ENCODE measurements around the gene SLC5A2.
A peak's percentile ranks its signal among the peaks of the same experiment; 100 is the strongest.

Gene SLC5A2

GRCh38 chr16:31465788-31466370, 17.0 kb upstream of the SLC5A2 start:
- TF ChIP-seq CTCF (IDR thresholded peaks at IDR 0.05; ENCODE audit: low read depth, low read length, poor library complexity, severe bottlenecking): no peak
- no peak for TF ChIP-seq EZH2phosphoT487 (IDR thresholded peaks at IDR 0.05; ENCODE audit: borderline replicate concordance, low read length)
- H3K27ac ChIP-seq (ENCODE audit: low read depth, low read length): no peak overlapping the region
- H3K79me2 ChIP-seq (ENCODE audit: control insufficient read depth, low read length): no peaks in the 10 kb centered on the region
- no peaks in the 10 kb centered on the region for H3K9me2 ChIP-seq (replicated peaks; ENCODE audit: control insufficient read depth, low read length)
- no peak overlapping the region for H3K4me2 ChIP-seq (ENCODE audit: low read length)
- H4K20me1 ChIP-seq (ENCODE audit: control insufficient read depth, insufficient read depth, low read depth, low read length): no peaks in the 10 kb centered on the region
- H3K4me3 ChIP-seq (ENCODE audit: low read length): no peak overlapping the region
- no peaks in the 10 kb centered on the region for H3K36me3 ChIP-seq (ENCODE audit: control insufficient read depth, low read length)
- no peaks in the 10 kb centered on the region for H3K27me3 ChIP-seq (ENCODE audit: control insufficient read depth, low read length)
- no peaks in the 10 kb centered on the region for H3F3A ChIP-seq (ENCODE audit: control insufficient read depth, insufficient read depth)
- peaks cover 10% of the 10 kb centered on the region for H3K4me1 ChIP-seq (ENCODE audit: control insufficient read depth, low read length)
- H3K9me3 ChIP-seq (ENCODE audit: control insufficient read depth, insufficient read depth, low read length): no peaks in the 10 kb centered on the region

- no peak for TF ChIP-seq EZH2phosphoT487 (IDR thresholded peaks at IDR 0.05; ENCODE audit: borderline replicate concordance, low read length)
- TF ChIP-seq CTCF (IDR thresholded peaks at IDR 0.05; ENCODE audit: low read depth, low read length, poor library complexity, severe bottlenecking): no peak
- H3K27me3 ChIP-seq (ENCODE audit: control insufficient read depth, low read length): no peaks in the 10 kb centered on the region
- H3K79me2 ChIP-seq (ENCODE audit: control insufficient read depth, low read length): no peaks in the 10 kb centered on the region
- H3K4me3 ChIP-seq (ENCODE audit: low read length): no peak overlapping the region
- no peak overlapping the region for H3K4me2 ChIP-seq (ENCODE audit: low read length)
- no peaks in the 10 kb centered on the region for H3F3A ChIP-seq (ENCODE audit: control insufficient read depth, insufficient read depth)
- H3K4me1 ChIP-seq (ENCODE audit: control insufficient read depth, low read length): peaks cover 10% of the 10 kb centered on the region
- H3K27ac ChIP-seq (ENCODE audit: low read depth, low read length): no peak overlapping the region
- H3K9me3 ChIP-seq (ENCODE audit: control insufficient read depth, insufficient read depth, low read length): no peaks in the 10 kb centered on the region
- no peaks in the 10 kb centered on the region for H3K36me3 ChIP-seq (ENCODE audit: control insufficient read depth, low read length)
- H4K20me1 ChIP-seq (ENCODE audit: control insufficient read depth, insufficient read depth, low read depth, low read length): no peaks in the 10 kb centered on the region
- no peaks in the 10 kb centered on the region for H3K9me2 ChIP-seq (replicated peaks; ENCODE audit: control insufficient read depth, low read length)
Observed at GRCh38 chr16:31466381-31466841, 16.5 kb upstream of the SLC5A2 start.

GRCh38 chr16:31467151-31467773, 15.7 kb upstream of the SLC5A2 start:
- H3K4me2 ChIP-seq (ENCODE audit: low read length): peak overlapping the region; percentile 37
- H3K4me1 ChIP-seq (ENCODE audit: control insufficient read depth, low read length): peaks cover 10% of the 10 kb centered on the region

More at GRCh38 chr16:31467151-31467773, 15.7 kb upstream of the SLC5A2 start:
- Histone ChIP-seq H3F3A (ENCODE audit: control insufficient read depth, insufficient read depth) (no peaks in the 10 kb centered on the region), H3K79me2 (ENCODE audit: control insufficient read depth, low read length) (no peaks in the 10 kb centered on the region), H3K4me3 (ENCODE audit: low read length) (no peak overlapping the region), H4K20me1 (ENCODE audit: control insufficient read depth, insufficient read depth, low read depth, low read length) (no peaks in the 10 kb centered on the region), H3K27ac (ENCODE audit: low read depth, low read length) (no peak overlapping the region), H3K9me2 (replicated peaks; ENCODE audit: control insufficient read depth, low read length) (no peaks in the 10 kb centered on the region), H3K9me3 (ENCODE audit: control insufficient read depth, insufficient read depth, low read length) (no peaks in the 10 kb centered on the region), H3K27me3 (ENCODE audit: control insufficient read depth, low read length) (no peaks in the 10 kb centered on the region), H3K36me3 (ENCODE audit: control insufficient read depth, low read length) (no peaks in the 10 kb centered on the region)
- TF ChIP-seq CTCF (IDR thresholded peaks at IDR 0.05; ENCODE audit: low read depth, low read length, poor library complexity, severe bottlenecking): no peak
